ENCODE measurements around the gene DAW1. TPM values are rescaled to one million over a fixed set of nuclear protein-coding genes. Genes with fewer than 3 reads are reported as not detected.

DAW1 gene
- total RNA-seq, 1 experiment from 2014 or later, result 0.37 TPM

DNA sequence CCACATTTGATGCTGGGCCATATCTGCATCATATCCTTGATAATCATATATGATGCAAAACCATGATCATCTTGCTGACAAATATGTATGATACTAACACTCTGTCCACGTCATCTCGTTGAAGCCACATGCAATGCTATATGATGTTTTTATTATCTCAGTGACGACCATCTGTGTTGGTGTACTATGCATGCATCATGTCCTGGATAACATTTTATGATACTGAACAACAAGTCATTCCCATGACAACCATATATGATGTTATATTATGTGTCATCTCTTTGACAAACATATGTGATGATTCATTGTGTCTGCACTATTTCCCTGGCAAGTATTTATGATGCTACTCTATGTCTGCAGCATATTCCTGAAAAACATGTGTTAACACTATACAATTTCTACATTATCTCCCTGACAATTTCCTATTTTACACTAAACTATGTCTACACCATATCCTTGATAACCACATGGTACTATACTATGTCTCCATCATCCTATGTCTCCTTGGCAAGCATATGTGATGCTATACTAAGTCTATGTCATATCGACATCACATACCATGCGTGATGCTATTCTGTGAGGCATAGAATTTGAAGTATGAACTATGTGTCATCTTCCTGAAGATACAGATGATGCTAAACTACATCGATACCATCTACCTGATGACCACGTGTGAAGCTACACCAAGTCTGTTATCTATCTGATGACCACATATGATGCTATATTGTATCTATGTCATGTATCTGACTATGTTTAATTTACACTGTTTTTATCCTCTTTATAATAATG, 37.0 kb downstream of the DAW1 start:
- Histone ChIP-seq H3K4me1 (ENCODE audit: insufficient read depth, low read length) (no peaks in the 10 kb centered on the region), H2BK12ac (ENCODE audit: insufficient read length, low read depth, low read length) (no peak overlapping the region), H3K14ac (ENCODE audit: insufficient read depth, low read length) (no peak overlapping the region), H4K20me1 (ENCODE audit: control insufficient read depth, insufficient read depth, insufficient read length) (no peaks in the 10 kb centered on the region), H2BK5ac (ENCODE audit: insufficient read length, low read length) (no peak overlapping the region), H2AFZ (ENCODE audit: low read length) (no peak overlapping the region), H3K4me2 (ENCODE audit: insufficient read depth, insufficient read length, low read length) (no peak overlapping the region), H3K23me2 (ENCODE audit: insufficient read length, low read depth, low read length, poor library complexity, severe bottlenecking) (no peaks in the 10 kb centered on the region), H2AK5ac (ENCODE audit: insufficient read length, low read length) (no peak overlapping the region), H3K9ac (ENCODE audit: extremely low read depth, insufficient read length, low read length) (no peak overlapping the region), H2BK20ac (ENCODE audit: low read depth, low read length, poor library complexity, severe bottlenecking) (no peak overlapping the region), H4K8ac (replicated peaks; ENCODE audit: insufficient read length, low read depth, low read length) (no peak overlapping the region), H3K79me1 (ENCODE audit: insufficient read depth, low read depth, low read length, poor library complexity, severe bottlenecking) (no peaks in the 10 kb centered on the region), H3K27me3 (ENCODE audit: insufficient read depth, low read length) (no peaks in the 10 kb centered on the region), H3K56ac (ENCODE audit: insufficient read length, low read depth, low read length) (no peak overlapping the region), H2BK15ac (ENCODE audit: low read depth, low read length) (no peak overlapping the region), H3K9me3 (ENCODE audit: control insufficient read depth, low read depth, low read length) (no peaks in the 10 kb centered on the region), H4K5ac (ENCODE audit: insufficient read length, low read depth, low read length) (no peak overlapping the region), H2BK120ac (ENCODE audit: low read depth, low read length, poor library complexity, severe bottlenecking) (no peak overlapping the region), H3K23ac (ENCODE audit: insufficient read length, low read depth, low read length) (no peak overlapping the region), H3K4ac (ENCODE audit: low read depth, low read length) (no peak overlapping the region), H3K27ac (ENCODE audit: insufficient read length, low read depth, low read length) (no peak overlapping the region), H3K79me2 (ENCODE audit: insufficient read depth, low read length) (no peaks in the 10 kb centered on the region), H4K91ac (ENCODE audit: insufficient read length, low read depth, low read length) (no peak overlapping the region), H3K18ac (ENCODE audit: insufficient read length, low read depth, low read length) (no peak overlapping the region), H3T11ph (ENCODE audit: low read length) (no peak overlapping the region)
- H3K27me3 Mint-ChIP-seq (ENCODE audit: low read depth), result no peaks in the 10 kb centered on the region; the same call in 1 of the 2 replicates
- WGBS (ENCODE audit: extremely low coverage, insufficient read length, low lambda C conversion rate), result no CpG with 5 or more reads among the region's 7 CpGs
- H3K9me3 Mint-ChIP-seq, result no peaks in the 10 kb centered on the region
- TF ChIP-seq, protein P1, sequence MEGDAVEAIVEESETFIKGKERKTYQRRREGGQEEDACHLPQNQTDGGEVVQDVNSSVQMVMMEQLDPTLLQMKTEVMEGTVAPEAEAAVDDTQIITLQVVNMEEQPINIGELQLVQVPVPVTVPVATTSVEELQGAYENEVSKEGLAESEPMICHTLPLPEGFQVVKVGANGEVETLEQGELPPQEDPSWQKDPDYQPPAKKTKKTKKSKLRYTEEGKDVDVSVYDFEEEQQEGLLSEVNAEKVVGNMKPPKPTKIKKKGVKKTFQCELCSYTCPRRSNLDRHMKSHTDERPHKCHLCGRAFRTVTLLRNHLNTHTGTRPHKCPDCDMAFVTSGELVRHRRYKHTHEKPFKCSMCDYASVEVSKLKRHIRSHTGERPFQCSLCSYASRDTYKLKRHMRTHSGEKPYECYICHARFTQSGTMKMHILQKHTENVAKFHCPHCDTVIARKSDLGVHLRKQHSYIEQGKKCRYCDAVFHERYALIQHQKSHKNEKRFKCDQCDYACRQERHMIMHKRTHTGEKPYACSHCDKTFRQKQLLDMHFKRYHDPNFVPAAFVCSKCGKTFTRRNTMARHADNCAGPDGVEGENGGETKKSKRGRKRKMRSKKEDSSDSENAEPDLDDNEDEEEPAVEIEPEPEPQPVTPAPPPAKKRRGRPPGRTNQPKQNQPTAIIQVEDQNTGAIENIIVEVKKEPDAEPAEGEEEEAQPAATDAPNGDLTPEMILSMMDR (conservative IDR thresholded peaks at IDR 0.05), result no peak
- no peak overlapping the region for H3K27ac Mint-ChIP-seq
- no peaks in the 10 kb centered on the region for H3K36me3 Mint-ChIP-seq (ENCODE audit: insufficient read depth in 1 of 3, low read depth in 3 of 3)
- DNase-seq, result no peak
- H3K4me1 Mint-ChIP-seq, result no peaks in the 10 kb centered on the region
- no peak overlapping the region for H3K4me3 Mint-ChIP-seq

Measured in H9 (cell line).